Stimulated activated CD8-positive, alpha-beta memory T cell treated with anti-CD3 and anti-CD28 coated beads, Interleukin-4, amount 100 ng/mL, for 24 hours (primary cell): ENCODE measurements around the gene MMD2.

ENCODE experiments used
- DNase-seq: peaks from one replicate; pipeline ENCODE4 v3.0.0-alpha.2; 2020; ENCODE audit warnings: low read depth

MMD2 gene

GRCh38 chr7:4957847-4958476 is 1.0 kb downstream of the MMD2 start:
- no peak for DNase-seq

- DNase-seq = no peak
Measured at GRCh38 chr7:4951903-4952636, 6.9 kb downstream of the MMD2 start.

GRCh38 chr7:4951304-4951703 is 7.7 kb downstream of the MMD2 start:
- no peak for DNase-seq

- no peak for DNase-seq
Measured at GRCh38 chr7:4948402-4948801, 10.6 kb downstream of the MMD2 start.

- DNase-seq = no peak
Measured at GRCh38 chr7:4945949-4946348, 13.0 kb downstream of the MMD2 start.

GRCh38 chr7:4944939-4945338 is 14.0 kb downstream of the MMD2 start:
- no peak for DNase-seq

- no peak for DNase-seq
Measured at GRCh38 chr7:4943297-4943696, 15.7 kb downstream of the MMD2 start.

GRCh38 chr7:4939971-4940728 is 18.8 kb downstream of the MMD2 start:
- DNase-seq = no peak

- DNase-seq = no peak
Measured at GRCh38 chr7:4937411-4937810, 21.6 kb downstream of the MMD2 start.

GRCh38 chr7:4934419-4935025 is 24.5 kb downstream of the MMD2 start:
- DNase-seq = no peak

- no peak for DNase-seq
Measured at GRCh38 chr7:4931943-4932342, 27.0 kb downstream of the MMD2 start.

GRCh38 chr7:4929005-4929404 is 30.0 kb downstream of the MMD2 start:
- DNase-seq = no peak

- DNase-seq = no peak
Measured at GRCh38 chr7:4928445-4928844, 30.5 kb downstream of the MMD2 start.

GRCh38 chr7:4919969-4920766 is 38.8 kb downstream of the MMD2 start:
- DNase-seq = no peak

- DNase-seq = no peak
Measured at GRCh38 chr7:4916113-4916512, 42.9 kb downstream of the MMD2 start.

- no peak for DNase-seq
Measured at GRCh38 chr7:4911111-4911828, 47.7 kb downstream of the MMD2 start.

GRCh38 chr7:4906682-4907081 is 52.3 kb downstream of the MMD2 start:
- DNase-seq = no peak

GRCh38 chr7:4905171-4905570 is 53.8 kb downstream of the MMD2 start:
- DNase-seq = no peak

GRCh38 chr7:4904346-4904745 is 54.6 kb downstream of the MMD2 start:
- no peak for DNase-seq

GRCh38 chr7:4895766-4896165 is 63.2 kb downstream of the MMD2 start:
- no peak for DNase-seq

- DNase-seq = no peak
Measured at GRCh38 chr7:4894482-4894881, 64.5 kb downstream of the MMD2 start.
